ENCODE measurements around the gene ADCY5. TPM values are rescaled to one million over a fixed set of nuclear protein-coding genes. Genes with fewer than 3 reads are reported as not detected.

ADCY5 gene
- total and polyA plus RNA-seq, 2 donors (not counting 1 experiment from before 2014, with no cell fraction given) = not detected

DNA sequence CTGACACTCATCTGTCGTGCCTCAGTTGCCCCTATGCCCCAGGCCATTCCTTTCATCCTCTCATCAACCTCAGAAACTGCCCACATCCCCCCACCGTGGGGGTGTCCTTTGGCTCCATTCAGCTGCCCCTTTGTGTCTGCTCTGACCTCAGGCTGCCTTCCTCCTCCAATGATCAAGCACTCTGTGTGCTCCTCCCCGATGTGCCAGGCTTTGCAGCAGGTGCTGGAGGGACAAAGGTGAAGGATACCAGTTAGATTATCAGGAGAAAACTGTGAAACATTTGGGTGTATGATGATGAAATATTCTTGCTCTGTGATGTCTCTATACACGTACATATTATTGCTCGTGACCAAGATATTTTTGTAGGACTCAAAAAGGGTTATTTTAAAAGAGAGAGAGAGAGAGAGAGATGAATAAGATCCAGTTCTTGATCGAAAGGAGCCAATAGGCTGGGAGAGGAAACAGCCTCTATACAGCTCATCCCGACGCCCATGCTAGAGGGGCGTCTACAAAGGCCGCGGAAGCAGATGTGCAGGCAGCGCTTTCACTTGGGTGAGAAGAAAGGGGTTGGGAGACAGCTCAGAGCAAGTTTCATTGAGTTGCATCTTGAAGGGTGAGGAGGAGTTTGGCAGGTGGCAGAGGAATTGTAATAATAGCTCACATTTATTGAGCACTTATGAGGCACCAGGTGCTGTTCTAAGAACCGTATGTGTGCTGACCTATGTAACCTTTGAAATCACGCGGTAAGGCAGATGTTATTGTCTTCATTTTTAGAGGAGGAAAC lies 28.3 kb upstream of the ADCY5 start:
- Histone ChIP-seq H4K20me1 (ENCODE audit: control insufficient read depth, insufficient read depth, low read length, poor library complexity, severe bottlenecking) (no peaks in the 10 kb centered on the region), H3K9me3 (ENCODE audit: control extremely low read depth in 1 of 3, control insufficient read depth in 2 of 3, insufficient read depth in 1 of 3, low read length in 2 of 3) (peaks cover 0 to 5% (median 0%) of the 10 kb centered on the region in 3 donors), H3K27me3 (replicated peaks in 1 of 4; ENCODE audit: control extremely low read depth in 1 of 4, control insufficient read depth in 3 of 4, insufficient read depth in 4 of 4, low read length in 3 of 4) (peaks cover 0 to 5% (median 0%) of the 10 kb centered on the region in 4 experiments), H3K4me3 (ENCODE audit: control extremely low read depth in 1 of 5, extremely low read depth in 1 of 5, insufficient read depth in 1 of 5, low read depth in 2 of 5, low read length in 4 of 5) (no peak overlapping the region), H3K4me1 (ENCODE audit: control insufficient read depth in 2 of 2, insufficient read depth in 2 of 2, low read length in 2 of 2) (peaks cover 0 to 5% of the 10 kb centered on the region in 2 donors), H2AFZ (ENCODE audit: insufficient read depth, low read depth, low read length, poor library complexity, severe bottlenecking) (no peak overlapping the region), H3K36me3 (replicated peaks in 1 of 2; ENCODE audit: control extremely low read depth in 1 of 2, control insufficient read depth in 1 of 2, extremely low read depth in 1 of 2, insufficient read depth in 2 of 2, low read length in 1 of 2) (no peaks in the 10 kb centered on the region), H3K9ac (ENCODE audit: low read length) (no peak overlapping the region), H3K4me2 (replicated peaks; ENCODE audit: low read depth, low read length, poor library complexity, severe bottlenecking) (no peak overlapping the region), H3K27ac (ENCODE audit: low read length in 2 of 2) (no peak overlapping the region), H3K79me2 (ENCODE audit: control insufficient read depth, insufficient read depth, low read length) (no peaks in the 10 kb centered on the region)
- TF ChIP-seq EZH2 (IDR thresholded peaks at IDR 0.05; ENCODE audit: borderline replicate concordance, insufficient read depth, low read depth, low read length, poor library complexity, severe bottlenecking) = no peak
- TF ChIP-seq, protein P1, sequence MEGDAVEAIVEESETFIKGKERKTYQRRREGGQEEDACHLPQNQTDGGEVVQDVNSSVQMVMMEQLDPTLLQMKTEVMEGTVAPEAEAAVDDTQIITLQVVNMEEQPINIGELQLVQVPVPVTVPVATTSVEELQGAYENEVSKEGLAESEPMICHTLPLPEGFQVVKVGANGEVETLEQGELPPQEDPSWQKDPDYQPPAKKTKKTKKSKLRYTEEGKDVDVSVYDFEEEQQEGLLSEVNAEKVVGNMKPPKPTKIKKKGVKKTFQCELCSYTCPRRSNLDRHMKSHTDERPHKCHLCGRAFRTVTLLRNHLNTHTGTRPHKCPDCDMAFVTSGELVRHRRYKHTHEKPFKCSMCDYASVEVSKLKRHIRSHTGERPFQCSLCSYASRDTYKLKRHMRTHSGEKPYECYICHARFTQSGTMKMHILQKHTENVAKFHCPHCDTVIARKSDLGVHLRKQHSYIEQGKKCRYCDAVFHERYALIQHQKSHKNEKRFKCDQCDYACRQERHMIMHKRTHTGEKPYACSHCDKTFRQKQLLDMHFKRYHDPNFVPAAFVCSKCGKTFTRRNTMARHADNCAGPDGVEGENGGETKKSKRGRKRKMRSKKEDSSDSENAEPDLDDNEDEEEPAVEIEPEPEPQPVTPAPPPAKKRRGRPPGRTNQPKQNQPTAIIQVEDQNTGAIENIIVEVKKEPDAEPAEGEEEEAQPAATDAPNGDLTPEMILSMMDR (IDR thresholded peaks at IDR 0.05) = no peak
- POLR2A ChIA-PET = no interaction called here
- Mint-ChIP-seq H3K27me3 (peaks cover 27% of the 10 kb centered on the region), H3K4me3 (no peak overlapping the region), H3K27ac (no peak overlapping the region), H3K4me1 (peaks cover 2% of the 10 kb centered on the region), H3K9me3 (ENCODE audit: insufficient read depth) (no peaks in the 10 kb centered on the region)
- ATAC-seq (ENCODE audit: low read depth) (no peak), DNase-seq (no peak)
- 96% methylated on average over 10 of the region's 15 CpGs for WGBS (ENCODE audit: insufficient coverage)
- CTCF ChIA-PET = no interaction called here
- intact Hi-C loops (cut with micrococcal nuclease) = no loop called here

DNA sequence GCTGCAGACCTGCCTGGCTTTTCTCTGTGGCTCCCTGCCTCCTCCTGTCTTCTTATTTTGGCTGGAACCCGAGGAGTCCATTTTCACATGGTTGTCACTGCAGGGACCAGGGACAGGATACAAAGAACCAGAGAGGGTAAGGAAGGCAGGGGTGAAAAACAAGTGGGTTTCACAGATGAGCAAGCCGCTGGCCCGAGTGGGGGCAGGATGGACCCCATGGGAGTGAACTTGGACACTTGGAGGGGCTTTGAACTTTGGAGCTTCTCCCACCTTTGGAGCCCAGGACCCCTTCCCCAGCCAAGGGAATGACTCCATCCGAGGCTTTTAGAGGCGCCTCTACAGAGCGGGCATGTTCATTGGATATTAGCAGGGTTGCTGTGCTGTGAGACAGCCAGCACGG lies 26.9 kb upstream of the ADCY5 start:
- no peak overlapping the region for H3K4me3 ChIP-seq (ENCODE audit: control extremely low read depth in 1 of 5, extremely low read depth in 1 of 5, insufficient read depth in 1 of 5, low read depth in 2 of 5, low read length in 4 of 5)
- Mint-ChIP-seq H3K27me3 (peaks cover 27% of the 10 kb centered on the region), H3K9me3 (ENCODE audit: insufficient read depth) (no peaks in the 10 kb centered on the region), H3K27ac (no peak overlapping the region), H3K4me1 (peaks cover 2% of the 10 kb centered on the region), H3K4me3 (no peak overlapping the region)
- intact Hi-C loops (cut with micrococcal nuclease) = no loop called here
- CTCF ChIA-PET = no interaction called here
- peaks cover 0 to 5% (median 0%) of the 10 kb centered on the region in 3 donors for H3K9me3 ChIP-seq (ENCODE audit: control extremely low read depth in 1 of 3, control insufficient read depth in 2 of 3, insufficient read depth in 1 of 3, low read length in 2 of 3)
- no peaks in the 10 kb centered on the region for H3K79me2 ChIP-seq (ENCODE audit: control insufficient read depth, insufficient read depth, low read length)
- no peak for DNase-seq
- H4K20me1 ChIP-seq (ENCODE audit: control insufficient read depth, insufficient read depth, low read length, poor library complexity, severe bottlenecking) = no peaks in the 10 kb centered on the region
- H3K4me1 ChIP-seq (ENCODE audit: control insufficient read depth in 2 of 2, insufficient read depth in 2 of 2, low read length in 2 of 2) = peaks cover 0 to 5% of the 10 kb centered on the region in 2 donors
- no peak overlapping the region for H3K27ac ChIP-seq (ENCODE audit: low read length in 2 of 2)
- ATAC-seq (ENCODE audit: low read depth) = no peak
- TF ChIP-seq, protein P1 (IDR thresholded peaks at IDR 0.05) = no peak
- no peak for TF ChIP-seq EZH2 (IDR thresholded peaks at IDR 0.05; ENCODE audit: borderline replicate concordance, insufficient read depth, low read depth, low read length, poor library complexity, severe bottlenecking)
- peaks cover 0 to 5% (median 0%) of the 10 kb centered on the region in 4 experiments for H3K27me3 ChIP-seq (replicated peaks in 1 of 4; ENCODE audit: control extremely low read depth in 1 of 4, control insufficient read depth in 3 of 4, insufficient read depth in 4 of 4, low read length in 3 of 4)
- H3K4me2 ChIP-seq (replicated peaks; ENCODE audit: low read depth, low read length, poor library complexity, severe bottlenecking) = peak overlapping the region; percentile 6
- H2AFZ ChIP-seq (ENCODE audit: insufficient read depth, low read depth, low read length, poor library complexity, severe bottlenecking) = no peak overlapping the region
- POLR2A ChIA-PET = no interaction called here
- H3K9ac ChIP-seq (ENCODE audit: low read length) = no peak overlapping the region
- H3K36me3 ChIP-seq (replicated peaks in 1 of 2; ENCODE audit: control extremely low read depth in 1 of 2, control insufficient read depth in 1 of 2, extremely low read depth in 1 of 2, insufficient read depth in 2 of 2, low read length in 1 of 2) = no peaks in the 10 kb centered on the region
- 58% methylated on average over 2 of the region's 7 CpGs for WGBS (ENCODE audit: insufficient coverage)
